Measurements from ENCODE around the gene MRM2. TPM values are rescaled to one million over a fixed set of nuclear protein-coding genes. Genes with fewer than 3 reads are reported as not detected.

Gene MRM2
- polyA plus RNA-seq, 1 donor: 21.0 TPM

GRCh38 chr7:2247141-2247995, 5.4 kb upstream of the MRM2 start:
- DNase-seq (ENCODE audit: low read depth): no peak

- no peak for DNase-seq (ENCODE audit: low read depth)
Observed at GRCh38 chr7:2245883-2246675, 4.1 kb upstream of the MRM2 start.

GRCh38 chr7:2244404-2244995, 2.5 kb upstream of the MRM2 start:
- no peak for DNase-seq (ENCODE audit: low read depth)

GRCh38 chr7:2243458-2243857, 1.5 kb upstream of the MRM2 start:
- no peak for DNase-seq (ENCODE audit: low read depth)

- no peak for DNase-seq (ENCODE audit: low read depth)
Observed at GRCh38 chr7:2242541-2243429, 780 bp upstream of the MRM2 start.

- no peak for DNase-seq (ENCODE audit: low read depth)
Observed at GRCh38 chr7:2239242-2239641, 2.8 kb downstream of the MRM2 start.

- no peak for DNase-seq (ENCODE audit: low read depth)
Observed at GRCh38 chr7:2237109-2237602, 4.8 kb downstream of the MRM2 start.

- DNase-seq (ENCODE audit: low read depth): no peak
Observed at GRCh38 chr7:2233926-2234325, 8.1 kb downstream of the MRM2 start.

GRCh38 chr7:2232766-2233520, 9.1 kb downstream of the MRM2 start, which contains the start of gene MAD1L1:
Gene MAD1L1, minus strand, starts transcription at chr7:2232945. Its CDS starts 2,812 bp downstream, at chr7:2230133.
- DNase-seq (ENCODE audit: low read depth): peak; percentile 75

GRCh38 chr7:2231992-2232765, 9.8 kb downstream of the MRM2 start:
- no peak for DNase-seq (ENCODE audit: low read depth)

GRCh38 chr7:2230882-2231281, 11.1 kb downstream of the MRM2 start:
- DNase-seq (ENCODE audit: low read depth): no peak

GRCh38 chr7:2230226-2230625, 11.8 kb downstream of the MRM2 start:
- DNase-seq (ENCODE audit: low read depth): no peak

GRCh38 chr7:2229467-2229866, 12.5 kb downstream of the MRM2 start:
- no peak for DNase-seq (ENCODE audit: low read depth)

- DNase-seq (ENCODE audit: low read depth): no peak
Observed at GRCh38 chr7:2228921-2229320, 13.1 kb downstream of the MRM2 start.

GRCh38 chr7:2227699-2228098, 14.3 kb downstream of the MRM2 start:
- DNase-seq (ENCODE audit: low read depth): no peak

- DNase-seq (ENCODE audit: low read depth): no peak
Observed at GRCh38 chr7:2225830-2226229, 16.2 kb downstream of the MRM2 start.

- DNase-seq (ENCODE audit: low read depth): no peak
Observed at GRCh38 chr7:2225336-2225735, 16.7 kb downstream of the MRM2 start.

GRCh38 chr7:2224934-2225333, 17.1 kb downstream of the MRM2 start:
- DNase-seq (ENCODE audit: low read depth): no peak

- DNase-seq (ENCODE audit: low read depth): no peak
Observed at GRCh38 chr7:2224491-2224928, 17.5 kb downstream of the MRM2 start.

GRCh38 chr7:2223321-2223720, 18.7 kb downstream of the MRM2 start:
- no peak for DNase-seq (ENCODE audit: low read depth)
